Heart right ventricle (tissue), 16 donors: ENCODE results near the gene CD300LG. TPM values are rescaled to one million over a fixed set of nuclear protein-coding genes. Genes with fewer than 3 reads are reported as not detected.

ENCODE experiments used
- ATAC-seq, 8 donors: fragments of 200-7000 bp; cut with Tn5 transposase; one replicate each; pipeline ENCODE4 v1.9.1; 2020; ENCODE audit warnings: mild to moderate bottlenecking in 8 of 8, moderate library complexity in 8 of 8, moderate number of reproducible peaks in 1 of 8
- DNase-seq, 2 donors: peaks; one replicate each; pipeline ENCODE4 v3.0.0-alpha.2; 2020
- H3K27ac ChIP-seq, 10 donors: fragments of 200-600 bp; sonication (generic) in 2 of 10; one replicate each; pipeline versions ENCODE4 v1.5.0 to v1.8.0; 2020 to 2022; ENCODE audit warnings: mild to moderate bottlenecking in 3 of 10
- H3K27me3 ChIP-seq, 7 donors: fragments of 200-600 bp; one replicate each; pipeline ENCODE4 v1.8.0; 2021 to 2022; ENCODE audit warnings: mild to moderate bottlenecking in 2 of 7
- H3K36me3 ChIP-seq, 9 donors: fragments of 200-600 bp; sonication (generic) in 1 of 9; one replicate each; pipeline versions ENCODE4 v1.5.0 to v1.8.0; 2020 to 2022; ENCODE audit warnings: mild to moderate bottlenecking in 2 of 9
- H3K4me1 ChIP-seq, 9 donors: fragments of 200-600 bp; sonication (generic) in 1 of 9; one replicate each; pipeline versions ENCODE4 v1.5.0 to v1.8.0; 2020 to 2022; ENCODE audit warnings: mild to moderate bottlenecking in 4 of 9
- H3K4me3 ChIP-seq, 10 donors: fragments of 200-600 bp; sonication (generic) in 2 of 10; one replicate each; pipeline versions ENCODE4 v1.5.0 to v1.8.0; 2020 to 2022; ENCODE audit warnings: mild to moderate bottlenecking in 7 of 10, moderate library complexity in 2 of 10
- H3K9me3 ChIP-seq, 11 donors: fragments of 200-600 bp in 10 of 11; sonication (generic) in 2 of 11; one replicate each; pipeline versions ENCODE4 v1.5.0 to v1.8.0; 2013 to 2022; ENCODE audit warnings: mild to moderate bottlenecking in 2 of 11, control low read depth in 1 of 11, moderate library complexity in 1 of 11
- CTCF ChIP-seq, 9 donors: fragments of 200-600 bp; sonication (generic) in 2 of 9; IDR thresholded peaks; one replicate each; pipeline versions ENCODE4 v1.5.0 to v1.8.0; 2021 to 2022; ENCODE audit warnings: antibody characterized with exemption in 9 of 9, mild to moderate bottlenecking in 5 of 9, moderate library complexity in 1 of 9
- WGBS, 2 donors: extraction: QIAGEN DNeasy Blood & Tissue Kit; methylation state at CpG; one replicate each; pipeline ENCODE4 v1.1.7; 2013; ENCODE audit warnings: inconsistent platforms in 1 of 2; 5-methylcytosine and 5-hydroxymethylcytosine counted together
- intact Hi-C, 10 donors: fragments of 100-400 bp; cut with DNase I; formaldehyde crosslinking; loops; one replicate each; pipeline versions ENCODE4 v1.11.1 to v1.14.2; 2022
- polyA plus RNA-seq, 2 donors: library from polyadenylated mRNA; stranded (reverse); fragments of 200-250 nt; gene quantifications; one replicate each; pipeline ENCODE4 v1.2.3, GENCODE V29; 2013
- total RNA-seq, 10 donors: library from RNA; stranded (reverse); fragmentation: NEBNext Ultra II Directional in 3 of 10; extraction: Animal tissue kit (Norgen Biotek cat#: 25700) in 3 of 10; gene quantifications; one replicate each; pipeline versions ENCODE4 v1.2.1 to v1.2.4, GENCODE V29; 2021 to 2023
- donor health status: Arrhythmogenic right ventricular cardiomyopathy.
- donor health status: ischemic (EF 13 %, LVEDD 7.1; RV severe dilation, severe dysfunction).
- donor health status: healthy with polysubstance abuse.
- donor health status: DM: no; HTN: yes; CAD: no.
- donor health status: DM: no; HTN: no; CAD: no.
- donor health status: ischemic (EF 25% LVEDD 6.9; RV normal size, moderate dysfunction).
- donor health status: ischemic (EF 25% LVEDD 5.7; RV mildly dilated, moderate dysfunction).
- donor health status: healthy.
- donor health status: DM: yes; HTN: yes; CAD: no.
- donor health status: Ischemic cardiomyopathy.
- donor health status: ischemic (EF 35%, LVEDD 5.7; RV mildly dilated, moderate dysfunction).
- donor health status: nonischemic (EF 11% LVEDD 7.7; RV severe dilation, severe dysfunction).
- donor health status: DM: yes; HTN: yes; CAD: no.
- donor health status: PGD.
- donor health status: ischemic (EF 29% LVEDD 5.4; RV normal size, mild dysfunction).
- donor health status: nonischemic (EF 23%, LVEDD 6.1; RV moderate dilation, normal function).

Gene CD300LG
- total and polyA plus RNA-seq, 12 donors = 3.8 to 70.9 (median 14.5) TPM

- Histone ChIP-seq H3K27me3 (no peaks in the 10 kb centered on the region), H3K9me3 (no peaks in the 10 kb centered on the region), H3K4me1 (peaks cover 12 to 65% (median 40%) of the 10 kb centered on the region in 9 donors), H3K4me3 (no peak overlapping the region), H3K27ac (peak overlapping the region; percentile 51 to 90 (median 80)), H3K36me3 (no peaks in the 10 kb centered on the region)
- ATAC-seq (no peak), DNase-seq (no peak)
- TF ChIP-seq CTCF (IDR thresholded peaks at IDR 0.05) = no peak
- 76 to 81% methylated on average over 12 of the region's 12 CpGs for WGBS, 2 donors
- intact Hi-C loops = no loop called here
These were observed 13.2 kb downstream of the CD300LG start for GRCh38 chr17:43860077-43860725.

- no peak overlapping the region for H3K4me3 ChIP-seq
These were observed 14.1 kb downstream of the CD300LG start for GRCh38 chr17:43860927-43861622.

GRCh38 chr17:43861960-43862359 lies 15.0 kb downstream of the CD300LG start:
- peak overlapping the region; percentile 51 to 90 (median 80) for H3K27ac ChIP-seq
- H3K27me3 ChIP-seq = no peaks in the 10 kb centered on the region
- ATAC-seq = peak in 4 of 8 donors; percentile 3 to 17 (median 15)
- H3K9me3 ChIP-seq = no peaks in the 10 kb centered on the region
- no peak for TF ChIP-seq CTCF (IDR thresholded peaks at IDR 0.05)
- no peak for DNase-seq
- no peak overlapping the region for H3K4me3 ChIP-seq
- H3K4me1 ChIP-seq = peaks cover 12 to 57% (median 40%) of the 10 kb centered on the region in 9 donors
- intact Hi-C loops = no loop called here
- no peaks in the 10 kb centered on the region for H3K36me3 ChIP-seq
- 71 to 74% methylated on average over 9 of the region's 9 CpGs for WGBS, 2 donors

More at GRCh38 chr17:43860927-43861622, 14.1 kb downstream of the CD300LG start:
- Histone ChIP-seq H3K27ac (peak overlapping the region; percentile 51 to 90 (median 80)), H3K36me3 (no peaks in the 10 kb centered on the region), H3K27me3 (no peaks in the 10 kb centered on the region), H3K9me3 (no peaks in the 10 kb centered on the region), H3K4me1 (peaks cover 12 to 65% (median 40%) of the 10 kb centered on the region in 9 donors)
- no peak for TF ChIP-seq CTCF (IDR thresholded peaks at IDR 0.05)
- DNase-seq (peak; percentile 57 to 62), ATAC-seq (peak; percentile 61 to 95 (median 81))
- intact Hi-C loops = no loop called here
- WGBS, 2 donors = 31 to 41% methylated on average over 9 of the region's 9 CpGs

- ATAC-seq (no peak), DNase-seq (no peak)
- intact Hi-C loops = no loop called here
- Histone ChIP-seq H3K27ac (no peak overlapping the region), H3K36me3 (no peaks in the 10 kb centered on the region), H3K4me1 (peaks cover 12 to 33% (median 27%) of the 10 kb centered on the region in 9 donors), H3K4me3 (no peak overlapping the region), H3K9me3 (no peaks in the 10 kb centered on the region), H3K27me3 (no peaks in the 10 kb centered on the region)
- no peak for TF ChIP-seq CTCF (IDR thresholded peaks at IDR 0.05)
- WGBS, 2 donors = 75 to 89% methylated on average over 4 of the region's 4 CpGs
These were observed 17.4 kb downstream of the CD300LG start for GRCh38 chr17:43864161-43864984.
